GM18511 (cell line): Measurements from ENCODE around the gene ZNF322.
"Not testable (repeated sequence)": the region's sequence is repeated elsewhere in the genome, so short reads cannot be mapped to it uniquely, and the experiment has no call there.

Source experiments
- ATAC-seq: cut with Tn5 transposase; IDR thresholded peaks from one replicate; pipeline ENCODE4 v1.9.1; 2021; ENCODE audit warnings: mild to moderate bottlenecking, moderate library complexity; ENCODE audit not compliant: unreplicated experiment

ZNF322 gene, protein sequence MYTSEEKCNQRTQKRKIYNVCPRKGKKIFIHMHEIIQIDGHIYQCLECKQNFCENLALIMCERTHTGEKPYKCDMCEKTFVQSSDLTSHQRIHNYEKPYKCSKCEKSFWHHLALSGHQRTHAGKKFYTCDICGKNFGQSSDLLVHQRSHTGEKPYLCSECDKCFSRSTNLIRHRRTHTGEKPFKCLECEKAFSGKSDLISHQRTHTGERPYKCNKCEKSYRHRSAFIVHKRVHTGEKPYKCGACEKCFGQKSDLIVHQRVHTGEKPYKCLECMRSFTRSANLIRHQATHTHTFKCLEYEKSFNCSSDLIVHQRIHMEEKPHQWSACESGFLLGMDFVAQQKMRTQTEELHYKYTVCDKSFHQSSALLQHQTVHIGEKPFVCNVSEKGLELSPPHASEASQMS

DNA sequence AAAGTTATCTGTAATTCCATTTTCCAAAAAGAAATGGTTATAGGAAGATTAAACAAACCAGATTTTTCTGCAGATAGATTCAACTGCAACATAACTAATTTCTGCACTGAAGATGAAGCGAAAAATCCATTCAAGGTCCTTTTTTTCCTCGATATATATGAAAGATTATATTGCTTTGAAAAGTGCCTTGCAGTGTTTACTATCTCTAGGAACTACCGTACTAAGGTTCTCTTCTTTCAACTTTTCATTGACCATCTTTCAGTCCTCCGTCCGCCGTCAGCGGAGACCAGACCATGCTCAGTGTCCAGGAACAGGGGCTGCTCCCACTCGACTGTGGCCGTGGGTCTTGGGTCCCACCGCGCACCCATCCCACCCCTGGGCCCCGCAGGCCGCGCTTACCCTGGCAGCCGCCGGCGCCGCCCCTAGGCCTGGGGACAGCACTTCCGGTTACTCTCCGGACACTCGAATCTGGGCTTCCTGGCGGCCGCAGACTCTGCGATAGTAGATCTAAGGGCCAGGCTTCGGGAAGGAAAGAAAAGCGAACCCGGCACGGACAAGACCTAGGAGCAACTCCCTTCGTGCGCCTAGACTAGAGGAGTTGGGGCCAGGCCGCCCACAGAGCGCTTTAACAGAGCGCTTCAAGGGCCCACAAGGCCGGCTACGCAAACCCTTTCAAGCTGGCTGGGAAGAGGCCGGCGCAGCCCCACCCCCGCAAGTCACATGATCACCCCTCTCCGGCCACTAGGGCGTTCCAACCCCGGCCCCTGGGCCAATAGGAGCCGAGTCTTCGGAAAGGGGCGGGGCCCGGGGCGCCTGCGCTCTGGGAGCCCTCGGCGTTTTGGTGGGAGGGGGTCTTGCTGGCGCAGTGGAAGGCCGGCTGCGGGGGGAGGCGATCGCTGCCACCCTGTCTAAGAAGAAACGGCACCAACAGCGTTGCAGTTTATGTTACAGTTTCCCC is at the start of gene ZNF322:
ZNF322 (minus strand) TSS at position 705 of the 958 bp plus-strand sequence. CDS start 21,193 bp downstream, outside the sequence.
- ATAC-seq, result peak; percentile 99

DNA sequence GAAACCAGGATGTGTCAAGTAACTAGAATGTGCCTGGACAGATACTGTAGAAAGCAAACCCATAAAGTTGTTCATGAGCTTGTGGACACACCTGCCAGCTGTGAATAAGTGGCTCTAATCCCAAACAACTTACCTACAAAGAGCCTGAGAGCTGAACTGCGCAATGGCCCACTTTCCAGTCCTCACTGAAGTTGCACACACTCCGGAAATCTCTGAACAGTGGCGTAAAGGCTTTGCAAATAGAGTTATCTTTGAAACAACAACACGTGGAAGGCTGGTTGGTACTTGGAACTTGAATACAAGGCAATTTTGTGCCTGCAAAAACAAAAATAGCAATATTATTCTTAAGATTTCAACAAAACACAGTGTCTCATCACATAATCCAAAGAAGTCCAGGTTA is 46.2 kb upstream of the ZNF322 start:
- not testable (repeated sequence) for ATAC-seq

DNA sequence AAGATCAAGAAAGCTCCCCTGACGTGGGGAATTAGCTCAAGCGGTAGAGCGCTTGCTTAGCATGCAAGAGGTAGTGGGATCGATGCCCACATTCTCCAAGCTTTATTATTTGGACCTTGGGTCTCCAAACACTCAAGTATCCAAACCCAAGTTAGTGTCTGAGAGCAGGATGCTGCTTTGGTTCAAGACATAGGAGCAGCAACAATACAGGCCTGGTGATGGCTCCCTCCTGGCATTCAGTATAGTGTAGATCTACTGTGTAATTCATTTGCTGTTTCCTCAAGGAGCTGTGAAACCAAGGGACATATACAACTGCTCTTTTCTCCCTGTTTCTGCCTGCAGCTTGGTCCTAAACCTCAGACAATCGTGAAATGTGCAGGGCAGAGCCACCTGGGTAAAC is 45.8 kb upstream of the ZNF322 start:
- ATAC-seq, result not testable (repeated sequence)

DNA sequence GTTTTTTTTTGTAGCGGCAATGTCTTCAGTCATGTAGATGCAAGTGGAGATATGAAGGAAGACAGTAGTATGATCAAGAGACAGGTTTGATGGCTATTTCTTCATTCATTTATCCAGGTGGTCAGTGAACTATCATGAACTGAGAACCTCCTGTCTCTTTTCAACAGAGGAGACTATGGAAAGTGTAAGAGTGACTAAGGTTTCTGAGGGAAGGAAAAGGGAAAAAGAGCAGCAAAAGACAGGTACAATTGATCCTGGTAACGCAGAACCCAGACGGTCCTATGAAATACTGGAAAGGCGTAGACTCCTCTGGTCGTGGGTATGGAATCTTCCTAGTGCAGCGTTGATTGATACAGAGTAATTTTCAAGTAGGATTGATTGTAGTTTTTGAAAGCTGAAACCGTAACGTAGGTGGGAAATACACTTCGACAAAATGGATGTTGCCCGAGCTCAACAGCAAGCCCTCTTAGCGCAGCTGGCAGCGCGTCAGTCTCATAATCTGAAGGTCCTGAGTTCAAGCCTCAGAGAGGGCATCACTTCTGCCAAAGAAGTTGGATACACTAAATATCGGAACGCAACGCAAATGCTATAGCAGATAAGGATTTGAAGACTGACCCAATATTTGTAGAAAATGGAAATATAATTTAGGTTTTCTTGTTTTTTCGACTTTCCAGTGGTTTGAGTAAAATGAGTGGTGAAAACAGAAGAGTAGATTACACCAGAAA is 41.6 kb upstream of the ZNF322 start:
- ATAC-seq, result not testable (repeated sequence)

DNA sequence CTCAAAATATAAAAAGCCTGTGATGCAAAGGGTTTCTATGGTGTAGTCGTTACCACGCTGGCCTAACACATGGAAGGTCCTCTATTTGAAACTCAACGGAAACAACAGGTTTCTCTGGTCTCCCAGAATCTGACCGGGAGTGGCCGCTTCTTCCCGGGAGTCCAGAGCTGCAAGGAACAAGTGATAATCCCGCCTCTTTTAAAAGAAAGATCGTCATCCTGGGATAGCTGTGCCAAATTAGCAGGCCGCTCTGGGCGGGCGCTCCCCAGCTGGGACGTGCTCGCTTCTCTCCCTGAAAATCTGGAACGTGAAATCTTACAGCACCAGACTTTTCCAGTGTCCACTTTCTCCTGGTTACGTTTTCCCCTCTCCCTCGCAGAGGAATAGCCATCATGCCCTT is 38.0 kb upstream of the ZNF322 start:
- not testable (repeated sequence) for ATAC-seq

DNA sequence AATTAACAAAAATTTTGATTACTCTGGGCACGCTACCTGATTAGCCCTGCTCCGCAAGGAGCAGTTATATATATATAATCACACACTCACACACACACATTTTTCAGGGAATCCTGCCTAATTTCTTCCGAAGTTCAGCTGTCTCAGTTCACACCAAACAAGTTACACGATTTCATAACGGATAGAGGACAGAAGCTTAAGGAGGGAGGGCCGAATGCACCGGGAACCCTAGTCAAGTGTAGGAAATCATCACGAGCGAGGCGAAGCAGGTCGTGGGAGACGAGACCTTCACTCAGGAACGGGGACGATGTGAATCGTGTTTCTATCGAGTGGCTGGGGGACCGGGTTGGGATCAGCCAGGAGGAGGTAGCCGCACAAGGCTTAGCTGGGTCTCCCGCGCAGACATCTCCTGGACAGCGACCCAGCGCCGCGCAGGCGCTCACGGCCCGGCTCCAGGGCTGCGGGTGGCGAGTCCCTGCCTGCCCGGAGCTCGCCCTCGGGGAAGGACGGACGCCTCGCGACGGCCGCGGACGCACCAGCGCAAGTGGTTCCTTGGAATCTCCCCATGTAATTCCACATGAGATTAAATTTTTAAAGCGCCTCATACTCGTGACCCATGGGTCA is 29.9 kb upstream of the ZNF322 start:
- ATAC-seq, result not testable (repeated sequence)

DNA sequence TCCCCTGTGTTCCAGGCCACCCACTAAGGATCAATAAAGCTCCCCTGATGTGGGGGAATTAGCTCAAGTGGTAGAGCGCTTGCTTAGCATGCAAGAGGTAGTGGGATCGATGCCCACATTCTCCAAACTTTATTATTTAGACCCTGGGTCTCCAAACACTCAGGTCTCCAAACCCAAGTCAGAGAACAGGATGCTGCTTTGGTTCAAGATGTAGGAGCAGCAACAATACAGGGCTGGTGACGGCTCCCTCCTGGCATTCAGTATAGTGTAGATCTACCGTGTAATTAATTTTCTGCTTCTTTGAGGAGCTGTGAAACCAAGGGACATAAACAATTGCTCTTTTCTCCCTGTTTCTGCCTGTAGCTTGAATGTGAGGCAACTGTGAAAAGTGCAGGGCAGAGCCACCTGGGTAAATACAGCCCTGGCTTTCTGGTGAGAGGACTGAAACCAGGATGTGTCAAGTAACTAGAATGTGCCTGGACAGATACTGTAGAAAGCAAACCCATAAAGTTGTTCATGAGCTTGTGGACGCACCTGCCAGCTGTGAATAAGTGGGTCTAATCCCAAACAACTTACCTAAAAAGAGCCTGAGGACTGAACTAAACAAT is 23.0 kb upstream of the ZNF322 start:
- ATAC-seq, result not testable (repeated sequence)

DNA sequence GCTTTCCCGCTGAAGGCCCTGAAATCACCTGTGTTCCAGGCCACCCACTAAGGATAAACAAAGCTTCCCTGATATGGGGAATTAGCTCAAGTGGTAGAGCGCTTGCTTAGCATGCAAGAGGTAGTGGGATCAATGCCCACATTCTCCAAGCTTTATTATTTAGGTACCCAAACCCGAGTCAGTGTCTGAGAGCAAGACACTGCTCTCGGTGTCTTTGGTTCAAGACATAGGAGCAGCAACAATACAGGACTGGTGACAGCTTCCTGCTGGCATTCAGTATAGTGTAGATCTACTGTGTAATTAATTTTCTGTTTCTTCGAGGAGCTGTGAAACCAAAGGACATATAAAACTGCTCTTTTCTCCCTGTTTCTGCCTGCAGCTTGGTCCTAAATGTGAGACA is 13.7 kb upstream of the ZNF322 start:
- not testable (repeated sequence) for ATAC-seq

DNA sequence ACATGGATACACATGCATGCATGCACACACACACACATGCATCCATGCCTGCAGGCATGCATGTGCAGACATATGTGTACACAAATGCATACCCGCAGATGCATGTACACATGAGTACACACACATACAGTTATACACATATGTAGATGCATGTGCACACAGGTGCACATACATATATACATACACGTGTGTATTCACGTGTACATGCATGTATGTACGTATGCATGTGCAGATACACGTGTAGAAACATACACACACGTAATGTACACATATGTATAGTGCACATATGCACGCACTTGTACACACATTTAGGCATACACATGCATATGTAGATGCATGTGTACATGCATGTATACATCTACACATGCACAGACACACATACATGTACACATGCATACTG is 11.0 kb upstream of the ZNF322 start:
- not testable (repeated sequence) for ATAC-seq

DNA sequence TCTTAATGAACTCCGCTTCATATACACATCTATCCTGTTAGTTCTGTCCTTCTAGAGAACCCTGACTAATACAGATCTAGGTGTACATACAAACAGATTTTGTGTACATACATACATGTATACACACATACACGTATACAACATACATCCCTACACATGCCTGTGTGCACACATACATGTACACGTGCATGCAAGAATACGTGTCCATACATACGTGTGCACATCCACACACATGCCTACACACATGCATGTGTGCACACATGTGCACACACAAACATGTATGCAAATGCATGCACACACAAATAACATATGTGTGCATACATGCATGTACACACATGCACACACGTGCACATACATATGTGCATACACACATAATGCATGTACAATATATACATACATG is 10.5 kb upstream of the ZNF322 start:
- ATAC-seq, result not testable (repeated sequence)

DNA sequence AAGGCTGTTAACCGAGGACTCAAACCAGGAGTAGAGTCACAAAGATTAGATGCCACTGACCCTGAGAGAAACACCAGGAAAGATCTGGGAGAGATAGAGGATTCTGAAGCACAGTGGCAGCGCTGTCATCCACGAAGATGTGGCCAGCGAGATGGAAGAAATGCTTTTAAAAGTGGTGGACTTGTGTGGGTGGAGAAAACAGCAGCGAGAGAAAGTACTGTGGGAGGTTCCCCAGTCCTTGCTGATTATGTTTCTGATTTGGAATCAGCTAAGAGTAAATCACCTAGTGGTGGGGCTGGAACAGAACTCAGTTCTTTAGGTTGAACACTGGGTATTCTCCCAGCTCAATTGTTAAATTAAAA is 435 bp upstream of the ZNF322 start:
- ATAC-seq, result peak; percentile 60

DNA sequence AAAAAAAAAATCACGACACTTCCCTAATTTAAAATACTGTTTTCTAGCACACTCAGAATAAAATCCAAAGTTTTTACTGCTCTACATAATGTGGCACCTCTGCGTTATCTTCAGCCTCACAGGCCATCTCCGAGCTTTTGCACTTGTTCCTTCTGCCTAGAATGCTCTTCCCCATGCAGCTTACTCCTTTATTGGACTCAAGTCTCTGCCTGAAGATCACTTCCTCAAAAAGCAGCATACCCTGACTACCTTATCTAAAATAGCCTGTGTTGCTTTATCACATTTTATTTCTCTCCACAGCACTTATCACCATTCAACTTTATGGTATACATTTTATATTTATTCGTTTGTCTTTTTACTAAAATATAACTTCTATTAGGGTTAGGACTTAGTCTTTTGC is 2.3 kb downstream of the ZNF322 start:
- no peak for ATAC-seq

DNA sequence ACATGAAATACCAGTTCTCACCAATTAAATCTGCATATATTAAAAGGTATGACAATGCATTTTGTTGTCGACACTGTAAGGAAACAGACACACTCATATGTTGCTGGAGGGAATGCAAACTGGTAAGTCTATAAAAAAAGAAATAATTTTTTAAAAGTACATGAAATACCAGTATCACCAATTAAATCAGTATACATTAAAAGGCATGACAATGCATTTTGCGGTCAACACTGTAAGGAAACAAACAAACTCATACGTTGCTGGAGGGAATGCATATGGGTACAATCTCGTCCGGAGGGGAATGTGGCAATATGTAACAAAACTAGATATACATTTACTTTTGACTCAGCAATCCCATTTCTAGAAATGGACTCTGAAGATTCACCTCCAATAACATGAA is 6.5 kb downstream of the ZNF322 start:
- no peak for ATAC-seq

DNA sequence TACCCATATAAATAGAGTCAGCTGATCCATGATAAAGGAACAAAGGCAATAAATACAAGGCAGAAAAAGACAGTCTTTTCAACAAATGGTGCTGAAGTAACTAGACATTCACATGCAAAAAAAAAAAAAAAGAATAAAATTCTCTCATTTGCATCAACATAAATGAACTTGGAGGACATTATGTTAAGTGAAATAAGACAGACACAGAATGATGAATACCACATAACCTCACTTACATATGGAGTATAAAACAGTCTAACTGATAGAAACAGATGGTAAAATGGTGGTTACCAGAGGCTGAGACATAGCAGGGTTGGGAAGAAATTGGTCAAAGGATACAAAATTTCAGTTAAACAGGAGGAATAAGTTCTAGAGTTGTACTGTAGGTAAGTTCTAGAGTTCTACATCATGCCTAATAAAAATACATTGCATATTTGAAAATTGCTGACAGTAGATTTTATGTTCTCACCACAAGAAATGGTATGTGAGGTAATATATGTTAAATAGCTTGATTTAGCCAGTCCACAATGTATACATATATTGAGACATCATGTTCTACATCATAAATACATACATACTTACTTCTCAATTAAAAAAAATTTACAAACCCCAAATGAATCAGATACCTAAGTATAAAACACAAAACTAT is 8.3 kb downstream of the ZNF322 start:
- ATAC-seq, result no peak

DNA sequence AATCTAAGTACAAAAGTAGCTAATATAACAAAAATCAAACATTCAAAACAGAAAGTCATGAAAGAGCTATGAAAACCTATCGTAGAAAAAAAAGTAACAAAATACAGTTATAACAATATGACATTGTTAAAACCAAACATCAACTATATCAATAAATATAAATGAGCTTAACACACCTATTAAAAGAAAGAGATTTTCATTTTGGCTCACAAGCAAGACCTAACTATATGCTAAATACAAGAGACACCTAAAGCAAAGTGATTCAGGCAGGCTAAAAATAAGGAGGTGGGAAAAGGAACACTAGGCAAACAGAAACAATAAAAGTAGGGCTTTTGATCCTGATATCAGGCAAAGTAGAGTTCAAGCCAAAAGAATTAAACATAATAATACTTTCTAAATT is 13.5 kb downstream of the ZNF322 start:
- ATAC-seq, result no peak

DNA sequence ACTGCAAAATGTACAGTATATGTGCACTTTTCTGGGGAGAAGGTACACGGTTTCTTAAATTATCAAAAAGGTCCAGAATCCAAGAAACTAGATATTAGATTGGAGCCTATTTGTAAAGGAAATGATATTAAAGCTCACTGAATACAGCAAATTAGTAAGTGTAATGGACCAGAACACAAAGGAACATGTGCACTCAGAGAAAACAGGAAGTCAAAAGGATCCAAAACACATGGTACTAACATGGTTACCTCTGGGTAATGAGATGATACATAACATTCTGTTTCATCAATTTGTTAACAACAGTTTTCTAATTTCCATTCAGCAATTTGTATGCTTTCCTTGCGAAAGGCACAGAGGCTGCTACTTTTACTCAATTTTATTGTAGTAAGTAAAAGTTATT is 18.7 kb downstream of the ZNF322 start:
- ATAC-seq, result no peak

DNA sequence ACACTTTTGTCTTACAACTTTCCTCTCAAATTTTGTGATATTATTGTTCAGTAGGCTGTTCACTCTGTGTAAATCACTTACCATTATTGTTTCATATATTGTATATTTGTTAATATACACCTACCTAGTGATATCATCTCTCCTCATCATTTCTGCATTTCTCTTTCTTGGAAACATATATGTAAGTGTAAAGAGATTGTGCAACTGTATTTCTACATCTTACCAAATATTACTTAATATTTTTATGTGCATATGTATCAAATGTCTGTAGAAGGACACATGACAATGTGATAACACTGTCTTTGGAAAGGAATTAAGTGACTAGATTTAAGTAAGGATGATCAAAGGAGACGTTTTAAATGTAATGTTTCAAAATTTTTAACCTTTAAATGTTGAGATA is 30.2 kb downstream of the ZNF322 start:
- no peak for ATAC-seq

DNA sequence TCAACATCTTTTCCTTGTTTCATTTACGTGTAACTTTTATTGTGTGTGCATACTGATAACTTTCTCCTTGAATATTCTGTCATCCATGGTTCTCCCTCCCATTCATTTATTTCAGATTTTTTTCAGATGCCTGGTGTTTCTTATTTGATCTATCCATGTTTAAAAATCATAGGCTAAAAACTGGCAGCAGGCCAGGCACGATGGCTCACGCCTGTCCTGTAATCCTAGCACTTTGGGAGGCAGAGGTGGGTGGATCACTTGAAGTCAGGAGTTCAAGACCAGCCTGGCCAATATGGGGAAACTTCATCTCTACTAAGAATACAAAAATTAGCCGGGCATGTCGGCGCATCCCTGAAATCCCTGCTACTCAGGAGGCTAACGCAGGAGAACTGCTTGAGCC is 31.7 kb downstream of the ZNF322 start:
- ATAC-seq, result no peak

DNA sequence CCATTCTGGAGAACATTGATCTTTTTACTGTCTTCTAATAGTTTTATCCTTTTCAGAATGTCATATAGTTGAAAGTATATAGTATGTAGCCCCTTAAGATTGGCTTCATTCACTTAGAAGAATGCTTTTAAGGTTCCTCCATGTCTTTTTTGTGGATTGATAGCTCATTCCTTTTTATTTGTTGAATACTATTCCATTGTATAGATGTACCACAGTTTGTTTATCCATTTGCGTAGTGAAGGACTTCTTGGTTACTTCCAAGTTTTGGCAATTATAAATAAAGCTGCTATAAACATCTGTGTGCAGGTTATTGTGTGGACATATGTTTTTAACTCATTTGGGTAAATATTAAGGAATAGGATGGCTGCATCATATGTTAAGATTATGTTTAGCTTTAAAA is 35.0 kb downstream of the ZNF322 start:
- ATAC-seq, result no peak

DNA sequence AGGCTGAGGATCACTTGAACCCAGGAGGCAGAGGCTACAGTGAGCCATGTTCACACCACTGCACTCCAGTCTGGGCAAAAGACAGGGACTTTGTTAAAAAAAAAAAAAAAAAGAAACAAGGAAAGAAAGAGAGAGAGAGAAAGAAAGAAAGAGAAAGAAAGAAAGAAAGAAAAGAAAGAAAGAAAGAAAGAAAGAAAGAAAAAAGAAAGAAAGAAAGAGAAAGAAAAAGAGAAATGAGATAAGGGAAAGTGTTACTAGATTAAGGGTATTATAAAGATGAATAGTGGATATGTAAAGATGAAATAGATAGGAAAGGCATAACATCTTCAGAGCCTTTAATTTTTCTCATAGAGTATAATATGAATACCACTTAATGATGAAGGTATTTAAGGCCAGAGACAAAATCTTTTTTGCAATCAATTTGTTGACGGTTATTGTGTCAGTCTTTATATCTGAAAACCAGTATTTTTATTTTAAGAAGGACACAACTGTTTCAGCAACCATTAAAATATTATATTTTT is 36.1 kb downstream of the ZNF322 start:
- ATAC-seq, result no peak
